Neural progenitor cell (in vitro differentiated cells): ENCODE results near the gene ARL6IP5. TPM values are rescaled to one million over a fixed set of nuclear protein-coding genes. Genes with fewer than 3 reads are reported as not detected.

Experiments used
- DNase-seq: peaks from one replicate; pipeline ENCODE4 v3.0.0-alpha.2; 2016; ENCODE audit warnings: low spot score
- H2AFZ ChIP-seq: fragments of 200-600 bp; sonication (generic); replicated peaks from 2 replicates; pipeline ENCODE4 v1.6.1; 2016; ENCODE audit warnings: antibody characterized with exemption
- H3F3A ChIP-seq: fragments of 200-600 bp; sonication (generic); 2 replicates; pipeline ENCODE4 v1.6.1; 2016; ENCODE audit warnings: antibody characterized with exemption, low read depth
- H3K27ac ChIP-seq: fragments of 200-600 bp; sonication (generic); 2 replicates; pipeline ENCODE4 v1.5.1; 2016; ENCODE audit warnings: mild to moderate bottlenecking
- H3K27me3 ChIP-seq: fragments of 200-600 bp; sonication (generic); 2 replicates; pipeline ENCODE4 v1.6.1; 2016; ENCODE audit warnings: mild to moderate bottlenecking, moderate library complexity
- H3K36me3 ChIP-seq: fragments of 200-600 bp; sonication (generic); 2 replicates; pipeline ENCODE4 v1.5.1; 2016
- H3K4me1 ChIP-seq: fragments of 200-600 bp; sonication (generic); 2 replicates; pipeline ENCODE4 v1.6.1; 2016; ENCODE audit warnings: mixed run types
- H3K4me2 ChIP-seq: fragments of 200-600 bp; sonication (generic); 2 replicates; pipeline ENCODE4 v1.6.1; 2016
- H3K4me3 ChIP-seq: fragments of 200-600 bp; sonication (generic); 2 replicates; pipeline ENCODE4 v1.5.1; 2016
- H3K79me2 ChIP-seq: fragments of 200-600 bp; sonication (generic); 2 replicates; pipeline ENCODE4 v1.6.1; 2016; ENCODE audit warnings: low read depth
- H3K9ac ChIP-seq: fragments of 200-600 bp; sonication (generic); 2 replicates; pipeline ENCODE4 v1.6.1; 2016
- H3K9me3 ChIP-seq: fragments of 200-600 bp; sonication (generic); 2 replicates; pipeline ENCODE4 v1.5.1; 2016; ENCODE audit warnings: low read depth
- H4K20me1 ChIP-seq: fragments of 200-600 bp; sonication (generic); 2 replicates; pipeline ENCODE4 v1.6.1; 2016; ENCODE audit warnings: low read depth
- H3K27ac Mint-ChIP-seq: 3 replicates; pipeline ENCODE4 v1.8.0; 2021; ENCODE audit warnings: mixed read lengths
- H3K27me3 Mint-ChIP-seq: 2 replicates; pipeline ENCODE4 v1.8.0; 2022; ENCODE audit warnings: low read depth, mild to moderate bottlenecking, inconsistent platforms, moderate library complexity, mixed read lengths; ENCODE audit not compliant: insufficient read depth
- H3K36me3 Mint-ChIP-seq: 3 replicates; pipeline ENCODE4 v1.8.0; 2021; ENCODE audit warnings: mixed read lengths
- H3K4me1 Mint-ChIP-seq: 3 replicates; pipeline ENCODE4 v1.8.0; 2021; ENCODE audit warnings: mixed read lengths
- H3K4me3 Mint-ChIP-seq: 3 replicates; pipeline ENCODE4 v1.8.0; 2021; ENCODE audit warnings: mild to moderate bottlenecking, moderate library complexity, mixed read lengths
- H3K9me3 Mint-ChIP-seq: 3 replicates; pipeline ENCODE4 v1.8.0; 2020; ENCODE audit warnings: mixed read lengths
- CTCF ChIP-seq: fragments of 200-600 bp; sonication (generic); IDR thresholded peaks from 2 replicates; pipeline ENCODE4 v1.5.1; 2017; ENCODE audit warnings: antibody characterized with exemption, mild to moderate bottlenecking
- EZH2 ChIP-seq: fragments of 200-600 bp; sonication (generic); IDR thresholded peaks from 2 replicates; pipeline ENCODE4 v1.6.1; 2017; ENCODE audit warnings: antibody characterized with exemption, mild to moderate bottlenecking, moderate library complexity
- EZH2phosphoT487 ChIP-seq: fragments of 200-600 bp; sonication (generic); IDR thresholded peaks from 2 replicates; pipeline ENCODE4 v1.6.1; 2017; ENCODE audit warnings: antibody characterized with exemption
- total RNA-seq: library from RNA; depleted of rRNA; stranded (reverse); fragments of >200 nt; gene quantifications from 2 replicates; pipeline ENCODE4 v1.2.3, GENCODE V29; 2015; ENCODE audit warnings: low replicate concordance

The ARL6IP5 gene
- 50.5 and 72.4 TPM in 2 replicates for total RNA-seq

GRCh38 chr3:69084326-69085167, at the start of gene ARL6IP5:
Gene ARL6IP5 (plus strand): TSS chr3:69084937. CDS start chr3:69085048, 111 bp downstream.
- Histone ChIP-seq H3K9ac (peak within 1 kb of the TSS; percentile 31), H3K4me1 (peaks cover 18% of the 10 kb centered on the region), H4K20me1 (no peaks in the 10 kb centered on the region), H3K27me3 (no peaks in the 10 kb centered on the region), H2AFZ (peak within 1 kb of the TSS; percentile 99), H3K4me3 (peak within 1 kb of the TSS; percentile 84), H3K36me3 (no peaks in the 10 kb centered on the region), H3K4me2 (peak within 1 kb of the TSS; percentile 84), H3K9me3 (no peaks in the 10 kb centered on the region), H3F3A (peaks cover 6% of the 10 kb centered on the region), H3K79me2 (peaks cover 26% of the 10 kb centered on the region), H3K27ac (no peak within 1 kb of the TSS)
- H3K27me3 Mint-ChIP-seq = peaks cover 4% of the 10 kb centered on the region
- H3K9me3 Mint-ChIP-seq = no peaks in the 10 kb centered on the region
- peak within 1 kb of the TSS; percentile 94 for H3K4me3 Mint-ChIP-seq
- peak within 1 kb of the TSS; percentile 77 for H3K27ac Mint-ChIP-seq
- TF ChIP-seq EZH2 = no peak
- TF ChIP-seq CTCF = no peak
- no peak for TF ChIP-seq EZH2phosphoT487
- DNase-seq = peak; percentile 93
- H3K4me1 Mint-ChIP-seq = peaks cover 58% of the 10 kb centered on the region
- H3K36me3 Mint-ChIP-seq = no peaks in the 10 kb centered on the region

- H3K27ac Mint-ChIP-seq = no peak overlapping the region
- Histone ChIP-seq H2AFZ (no peak overlapping the region), H3K9me3 (no peaks in the 10 kb centered on the region), H3F3A (no peaks in the 10 kb centered on the region), H3K79me2 (peaks cover 9% of the 10 kb centered on the region), H3K4me1 (no peaks in the 10 kb centered on the region), H3K27ac (no peak overlapping the region), H3K4me3 (no peak overlapping the region), H3K27me3 (no peaks in the 10 kb centered on the region), H4K20me1 (no peaks in the 10 kb centered on the region), H3K4me2 (no peak overlapping the region), H3K36me3 (peaks cover 30% of the 10 kb centered on the region), H3K9ac (no peak overlapping the region)
- H3K4me3 Mint-ChIP-seq = no peak overlapping the region
- no peak for TF ChIP-seq EZH2
- no peak for TF ChIP-seq EZH2phosphoT487
- TF ChIP-seq CTCF = no peak
- no peaks in the 10 kb centered on the region for H3K27me3 Mint-ChIP-seq
- no peaks in the 10 kb centered on the region for H3K9me3 Mint-ChIP-seq
- peaks cover 21% of the 10 kb centered on the region for H3K36me3 Mint-ChIP-seq
- DNase-seq = no peak
- peaks cover 2% of the 10 kb centered on the region for H3K4me1 Mint-ChIP-seq
These were observed 40.1 kb upstream of the ARL6IP5 start for GRCh38 chr3:69044608-69045007.

- no peak overlapping the region for H3K27ac Mint-ChIP-seq
- peaks cover 9% of the 10 kb centered on the region for H3K4me1 ChIP-seq
- peaks cover 8% of the 10 kb centered on the region for H3K36me3 ChIP-seq
- H3K4me3 Mint-ChIP-seq = no peak overlapping the region
- no peak overlapping the region for H3K27ac ChIP-seq
- H3K36me3 Mint-ChIP-seq = peaks cover 16% of the 10 kb centered on the region
- no peaks in the 10 kb centered on the region for H3K9me3 Mint-ChIP-seq
- DNase-seq = no peak
- no peak overlapping the region for H3K4me3 ChIP-seq
- no peaks in the 10 kb centered on the region for H3K27me3 ChIP-seq
- no peaks in the 10 kb centered on the region for H4K20me1 ChIP-seq
- peaks cover 24% of the 10 kb centered on the region for H3F3A ChIP-seq
- no peak overlapping the region for H3K4me2 ChIP-seq
- peaks cover 4% of the 10 kb centered on the region for H3K27me3 Mint-ChIP-seq
- peaks cover 24% of the 10 kb centered on the region for H3K4me1 Mint-ChIP-seq
- no peak for TF ChIP-seq CTCF
- TF ChIP-seq EZH2 = no peak
- no peak for TF ChIP-seq EZH2phosphoT487
- H3K79me2 ChIP-seq = peaks cover 28% of the 10 kb centered on the region
- no peak overlapping the region for H2AFZ ChIP-seq
- no peaks in the 10 kb centered on the region for H3K9me3 ChIP-seq
- H3K9ac ChIP-seq = no peak overlapping the region
These were observed 35.7 kb upstream of the ARL6IP5 start for GRCh38 chr3:69048990-69049389.
